Endodermal cell (in vitro differentiated cells): ENCODE results near the gene DPP6. TPM values are rescaled to one million over a fixed set of nuclear protein-coding genes. Genes with fewer than 3 reads are reported as not detected.

Experiments used
- DNase-seq: peaks from one replicate; pipeline ENCODE4 v3.0.0-alpha.2; 2017
- H3K27ac ChIP-seq: 2 replicates; pipeline ENCODE4 v1.5.1; 2013; ENCODE audit warnings: mild to moderate bottlenecking, low read depth, low read length, moderate library complexity
- H3K27me3 ChIP-seq: 2 replicates; pipeline ENCODE4 v1.6.1; 2013; ENCODE audit warnings: mild to moderate bottlenecking, low read length, moderate library complexity; ENCODE audit not compliant: insufficient read depth, control insufficient read depth, poor library complexity, severe bottlenecking
- H3K36me3 ChIP-seq: 2 replicates; pipeline ENCODE4 v1.7.0; 2013; ENCODE audit warnings: mild to moderate bottlenecking, low read length, moderate library complexity; ENCODE audit not compliant: control insufficient read depth, insufficient read depth
- H3K4me1 ChIP-seq: one replicate; pipeline ENCODE4 v1.7.0; 2013; ENCODE audit warnings: low read length; ENCODE audit not compliant: control insufficient read depth, insufficient read depth
- H3K4me3 ChIP-seq: 2 replicates; pipeline ENCODE4 v1.5.1; 2013; ENCODE audit warnings: mild to moderate bottlenecking, low read length, moderate library complexity
- H3K9ac ChIP-seq: 2 replicates; pipeline ENCODE4 v1.6.1; 2013; ENCODE audit warnings: mild to moderate bottlenecking, low read length, moderate library complexity; ENCODE audit not compliant: poor library complexity, severe bottlenecking; ENCODE audit errors: extremely low read depth
- H3K9me3 ChIP-seq: 2 replicates; pipeline ENCODE4 v1.6.1; 2013; ENCODE audit warnings: mild to moderate bottlenecking, low read length, moderate library complexity; ENCODE audit not compliant: control insufficient read depth
- H3K27ac Mint-ChIP-seq: 2 replicates; pipeline ENCODE4 v1.8.0; 2020; ENCODE audit warnings: mixed read lengths
- H3K27me3 Mint-ChIP-seq: 2 replicates; pipeline ENCODE4 v1.8.0; 2021; ENCODE audit warnings: mild to moderate bottlenecking, mixed read lengths; ENCODE audit not compliant: insufficient read depth
- H3K36me3 Mint-ChIP-seq: 2 replicates; pipeline ENCODE4 v1.8.0; 2020; ENCODE audit warnings: low read depth, mixed read lengths
- H3K4me1 Mint-ChIP-seq: 2 replicates; pipeline ENCODE4 v1.8.0; 2020; ENCODE audit warnings: mixed read lengths
- H3K4me3 Mint-ChIP-seq: 2 replicates; pipeline ENCODE4 v1.8.0; 2020; ENCODE audit warnings: mild to moderate bottlenecking, moderate library complexity, mixed read lengths
- H3K9me3 Mint-ChIP-seq: 2 replicates; pipeline ENCODE4 v1.8.0; 2020; ENCODE audit warnings: mild to moderate bottlenecking, mixed read lengths
- CTCF ChIP-seq: fragments of 200-600 bp; sonication (generic); conservative IDR thresholded peaks from 2 replicates; pipeline ENCODE4 v1.5.0; 2021; ENCODE audit warnings: antibody characterized with exemption, mild to moderate bottlenecking
- WGBS, 2 experiments: methylation state at CpG; one replicate each; pipeline versions ENCODE4 v1.1.5 to v1.1.7; 2013; ENCODE audit warnings: missing lambda C conversion rate in 2 of 2, mixed read lengths in 1 of 2; ENCODE audit not compliant: insufficient coverage in 1 of 2, insufficient read length in 1 of 2; 5-methylcytosine and 5-hydroxymethylcytosine counted together
- total RNA-seq, 2 donors: library from RNA; stranded (reverse); fragmentation: NEBNext Ultra II Directional in 1 of 2; extraction: Animal tissue kit (Norgen Biotek cat#: 25700) in 1 of 2; gene quantifications; 2 replicates in 1 of 2; 3 replicates in 1 of 2; pipeline ENCODE4 v1.2.1, GENCODE V29; 2021

Gene DPP6
- total RNA-seq, 2 donors from 2014 or later = 1.7 to 3.0 TPM

- Mint-ChIP-seq H3K4me3 (no peak overlapping the region), H3K27me3 (no peaks in the 10 kb centered on the region), H3K27ac (no peak overlapping the region), H3K36me3 (no peaks in the 10 kb centered on the region), H3K4me1 (no peaks in the 10 kb centered on the region), H3K9me3 (no peaks in the 10 kb centered on the region)
- no peaks in the 10 kb centered on the region for H3K36me3 ChIP-seq
- H3K27me3 ChIP-seq = no peaks in the 10 kb centered on the region
- no peaks in the 10 kb centered on the region for H3K9me3 ChIP-seq
- TF ChIP-seq CTCF = no peak
- H3K9ac ChIP-seq = no peak overlapping the region
- H3K4me1 ChIP-seq = no peaks in the 10 kb centered on the region
- no peak overlapping the region for H3K27ac ChIP-seq
- WGBS, 2 experiments = 92 to 93% methylated on average over 15 of the region's 15 CpGs
- no peak for DNase-seq
- no peak overlapping the region for H3K4me3 ChIP-seq
Observed at GRCh38 chr7:154332811-154333580, 280.8 kb downstream of the DPP6 start.

GRCh38 chr7:154336295-154336694 is 284.1 kb downstream of the DPP6 start:
- no peak overlapping the region for H3K27ac ChIP-seq
- H3K4me3 ChIP-seq = no peak overlapping the region
- Mint-ChIP-seq H3K4me3 (no peak overlapping the region), H3K27ac (no peak overlapping the region), H3K36me3 (no peaks in the 10 kb centered on the region), H3K4me1 (peaks cover 9% of the 10 kb centered on the region), H3K9me3 (no peaks in the 10 kb centered on the region), H3K27me3 (no peaks in the 10 kb centered on the region)
- no peak for TF ChIP-seq CTCF
- H3K9me3 ChIP-seq = no peaks in the 10 kb centered on the region
- H3K36me3 ChIP-seq = no peaks in the 10 kb centered on the region
- H3K4me1 ChIP-seq = no peaks in the 10 kb centered on the region
- no peak overlapping the region for H3K9ac ChIP-seq
- no peaks in the 10 kb centered on the region for H3K27me3 ChIP-seq
- peak; percentile 59 for DNase-seq
- WGBS, 2 experiments = 93 to 96% methylated on average over 7 to 12 of the region's 12 CpGs

GRCh38 chr7:154338701-154339506 is 286.7 kb downstream of the DPP6 start:
- Histone ChIP-seq H3K9me3 (no peaks in the 10 kb centered on the region), H3K27ac (no peak overlapping the region), H3K9ac (no peak overlapping the region), H3K36me3 (no peaks in the 10 kb centered on the region), H3K4me1 (no peaks in the 10 kb centered on the region), H3K4me3 (no peak overlapping the region), H3K27me3 (no peaks in the 10 kb centered on the region)
- 80 to 87% methylated on average over 14 to 23 of the region's 23 CpGs for WGBS, 2 experiments
- no peak overlapping the region for H3K4me3 Mint-ChIP-seq
- H3K27ac Mint-ChIP-seq = no peak overlapping the region
- H3K9me3 Mint-ChIP-seq = no peaks in the 10 kb centered on the region
- no peak for DNase-seq
- peaks cover 9% of the 10 kb centered on the region for H3K4me1 Mint-ChIP-seq
- H3K36me3 Mint-ChIP-seq = no peaks in the 10 kb centered on the region
- TF ChIP-seq CTCF = no peak
- no peaks in the 10 kb centered on the region for H3K27me3 Mint-ChIP-seq
